GM11168 (cell line): ENCODE data around the gene SORL1-AS1.

ENCODE experiments used
- in situ Hi-C: fragments of 300-500 bp; cut with MboI; formaldehyde crosslinking; loops from one replicate; pipeline ENCODE4 v1.12.0; 2022; ENCODE audit warnings: low sequenced_read_pairs; ENCODE audit not compliant: unreplicated experiment

Gene SORL1-AS1

GRCh38 chr11:121455115-121455514, 2.3 kb upstream of the SORL1-AS1 start:
- in situ Hi-C loops, result no loop called here

DNA sequence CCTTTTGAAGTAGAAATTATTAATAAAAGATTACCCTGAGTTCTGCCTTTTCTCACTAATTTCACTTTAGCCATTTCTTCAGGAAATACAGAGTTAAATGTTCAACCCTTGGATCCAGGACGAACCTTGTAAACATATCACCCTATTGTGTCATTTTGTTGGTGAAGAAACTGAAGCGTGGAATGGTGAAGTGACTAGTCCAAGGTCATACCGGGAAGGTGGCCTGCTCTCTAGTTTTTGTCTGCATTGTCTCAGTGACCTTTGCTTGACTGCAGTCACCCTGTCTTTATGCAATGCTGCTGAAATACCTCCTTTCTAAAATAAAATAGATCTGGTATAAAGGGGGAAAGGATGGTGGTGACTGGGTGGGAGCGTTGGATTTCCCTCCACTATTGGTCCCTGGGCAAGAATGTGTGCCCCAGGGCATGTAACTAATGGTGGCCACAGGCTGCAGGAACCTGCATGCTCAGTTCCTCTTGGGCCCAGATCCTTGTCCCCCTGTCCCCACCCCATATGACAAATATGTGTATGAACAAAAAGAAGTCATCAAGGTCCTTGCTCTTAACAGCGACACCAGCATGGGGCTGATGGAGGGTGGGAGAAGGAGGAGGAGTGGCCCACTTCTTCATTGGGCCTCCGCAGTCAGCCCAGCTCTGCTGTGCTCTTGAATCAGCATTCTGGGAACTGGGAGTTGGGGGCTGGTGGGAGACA, 977 bp upstream of the SORL1-AS1 start:
- in situ Hi-C loops, result no loop called here

DNA sequence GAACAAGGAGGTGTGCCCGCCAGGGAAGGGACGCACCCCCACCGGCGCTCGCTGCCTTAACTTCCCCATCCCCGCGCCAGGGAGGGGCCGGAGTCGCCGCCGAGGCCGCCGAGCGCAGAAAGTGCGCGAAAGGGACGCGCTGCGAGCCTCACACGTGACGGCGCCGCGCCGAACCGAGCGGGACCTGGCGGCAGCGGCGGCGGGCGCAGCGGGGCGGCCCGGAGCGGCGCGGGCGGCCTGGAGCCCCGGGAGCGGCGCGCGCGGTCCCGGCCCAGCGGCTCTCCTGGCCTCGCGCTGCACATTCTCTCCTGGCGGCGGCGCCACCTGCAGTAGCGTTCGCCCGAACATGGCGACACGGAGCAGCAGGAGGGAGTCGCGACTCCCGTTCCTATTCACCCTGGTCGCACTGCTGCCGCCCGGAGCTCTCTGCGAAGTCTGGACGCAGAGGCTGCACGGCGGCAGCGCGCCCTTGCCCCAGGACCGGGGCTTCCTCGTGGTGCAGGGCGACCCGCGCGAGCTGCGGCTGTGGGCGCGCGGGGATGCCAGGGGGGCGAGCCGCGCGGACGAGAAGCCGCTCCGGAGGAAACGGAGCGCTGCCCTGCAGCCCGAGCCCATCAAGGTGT, 670 bp downstream of the SORL1-AS1 start, which contains the start of gene SORL1:
TSS of gene SORL1 (plus strand) at position 329 of the 623 bp plus-strand sequence. CDS start at position 347, 18 bp downstream.
- in situ Hi-C loops, result no loop called here

- in situ Hi-C loops, result no loop called here
Measured at GRCh38 chr11:121451178-121451985, 1.4 kb downstream of the SORL1-AS1 start.

DNA sequence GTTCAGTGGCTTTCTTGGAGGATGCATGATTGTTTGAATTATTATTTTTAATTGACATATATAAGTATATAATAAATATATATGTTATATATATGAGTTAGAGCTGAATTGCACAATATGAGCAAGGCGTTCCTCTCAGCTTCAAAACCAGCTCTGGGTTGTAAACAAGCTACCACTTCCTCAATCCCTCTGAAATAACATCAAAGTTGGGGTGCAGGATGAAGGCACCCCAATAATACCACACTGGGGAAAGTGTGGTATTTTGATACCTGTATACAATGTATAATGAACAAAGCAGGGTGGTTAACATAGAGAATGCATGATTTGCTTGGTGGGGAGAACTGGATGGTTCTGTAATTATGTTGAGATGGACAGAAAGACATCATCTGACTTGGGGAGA, 2.4 kb downstream of the SORL1-AS1 start:
- in situ Hi-C loops, result no loop called here

DNA sequence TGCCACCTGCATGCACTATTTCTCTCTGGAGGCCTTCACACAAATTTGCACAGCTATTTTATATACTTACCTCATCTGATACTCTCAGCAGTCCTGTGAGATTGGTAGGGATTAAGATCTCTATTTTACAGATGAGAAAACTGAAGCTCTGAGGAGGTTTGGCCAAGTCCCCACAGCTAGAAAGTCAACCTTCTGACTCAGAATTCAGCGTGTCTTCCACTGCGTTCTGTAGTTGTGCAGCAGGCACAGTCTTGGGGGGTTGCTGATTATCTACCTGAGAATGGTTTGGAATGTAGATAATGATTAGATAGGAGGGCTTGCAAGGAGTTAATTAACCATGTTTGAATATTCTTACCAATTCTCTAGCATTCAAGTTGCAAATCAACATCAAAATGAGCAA, 3.1 kb downstream of the SORL1-AS1 start:
- in situ Hi-C loops, result no loop called here

DNA sequence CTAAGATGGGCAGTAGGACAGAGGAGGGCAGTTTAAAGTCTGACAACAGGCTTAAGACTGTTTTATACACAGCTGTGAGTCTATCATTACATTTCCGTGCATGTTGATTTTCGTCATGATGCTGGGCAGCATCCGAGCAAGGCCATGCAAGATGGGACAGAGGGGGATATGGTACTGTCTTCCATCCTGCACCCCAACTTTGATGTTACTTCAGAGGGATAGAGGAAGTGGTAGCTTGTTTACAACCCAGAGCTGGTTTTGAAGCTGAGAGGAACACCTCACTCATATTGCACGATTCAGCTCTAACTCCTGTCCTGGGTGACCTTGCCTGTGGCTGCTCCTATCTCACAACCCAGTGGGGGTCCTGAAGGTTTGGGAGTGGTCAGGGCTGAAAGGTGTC, 3.6 kb downstream of the SORL1-AS1 start:
- in situ Hi-C loops, result no loop called here

DNA sequence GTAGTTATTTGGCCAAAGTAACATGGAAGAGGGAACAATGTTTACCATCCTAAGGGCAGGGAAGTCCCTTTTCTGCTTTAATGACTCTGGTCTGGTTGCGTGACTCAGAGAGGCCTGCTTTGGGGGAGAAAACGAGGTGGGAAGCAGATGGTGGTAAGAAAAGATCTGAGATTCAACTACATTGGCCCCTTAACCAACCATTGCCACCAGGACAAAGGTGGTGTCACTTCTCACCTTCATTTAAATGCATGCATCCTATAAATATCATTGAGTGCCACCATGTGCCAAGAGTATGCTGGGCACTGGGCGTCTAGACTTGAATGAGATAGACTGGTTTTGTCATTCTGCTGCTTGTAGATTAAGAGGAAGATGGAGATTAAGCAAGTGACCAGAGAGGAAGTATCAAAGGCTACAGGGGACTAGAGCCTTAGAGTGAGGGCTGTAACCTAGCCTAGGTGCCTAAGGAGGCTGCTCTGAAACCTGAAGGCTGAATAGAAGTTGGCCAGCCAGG, 4.3 kb downstream of the SORL1-AS1 start:
- in situ Hi-C loops, result no loop called here

DNA sequence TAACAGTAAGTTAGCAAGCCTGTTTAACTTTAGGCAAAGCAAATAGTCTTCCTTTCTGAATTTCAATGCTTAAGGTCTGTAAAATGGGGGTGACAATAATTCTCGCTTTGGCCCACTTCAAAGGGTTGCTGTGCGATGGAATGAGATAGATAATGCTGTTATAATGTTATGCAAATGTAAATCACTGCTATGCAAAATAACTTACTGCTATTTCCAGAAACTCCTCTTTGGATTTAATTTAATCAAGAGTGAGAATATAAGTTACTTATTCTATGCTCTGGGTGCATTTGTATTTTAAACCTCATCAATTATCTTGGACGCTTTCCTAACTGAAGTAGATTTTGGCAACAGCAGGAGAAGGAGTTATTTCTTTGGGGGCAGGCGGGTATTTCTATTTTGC, 4.8 kb downstream of the SORL1-AS1 start:
- in situ Hi-C loops, result no loop called here

DNA sequence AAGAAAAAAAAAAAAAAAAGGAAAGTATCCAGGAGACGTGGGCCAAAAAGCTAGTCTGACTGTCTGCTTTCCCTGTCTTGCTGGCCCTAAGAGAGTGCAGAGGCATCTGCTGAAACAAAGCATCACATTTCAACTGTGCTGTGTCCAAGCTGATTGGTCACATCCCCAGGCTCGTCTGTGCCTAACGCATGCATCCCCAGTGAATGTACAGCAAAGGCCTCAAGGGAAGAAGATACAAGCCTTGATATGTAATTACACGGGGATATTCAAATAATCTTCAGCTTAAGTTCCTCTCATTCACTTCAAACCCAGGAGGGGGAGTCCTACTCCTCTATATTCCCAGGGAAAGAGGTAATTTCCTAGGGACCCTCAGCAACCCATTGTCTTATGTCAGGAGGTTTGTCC, 6.0 kb downstream of the SORL1-AS1 start:
- in situ Hi-C loops, result no loop called here

DNA sequence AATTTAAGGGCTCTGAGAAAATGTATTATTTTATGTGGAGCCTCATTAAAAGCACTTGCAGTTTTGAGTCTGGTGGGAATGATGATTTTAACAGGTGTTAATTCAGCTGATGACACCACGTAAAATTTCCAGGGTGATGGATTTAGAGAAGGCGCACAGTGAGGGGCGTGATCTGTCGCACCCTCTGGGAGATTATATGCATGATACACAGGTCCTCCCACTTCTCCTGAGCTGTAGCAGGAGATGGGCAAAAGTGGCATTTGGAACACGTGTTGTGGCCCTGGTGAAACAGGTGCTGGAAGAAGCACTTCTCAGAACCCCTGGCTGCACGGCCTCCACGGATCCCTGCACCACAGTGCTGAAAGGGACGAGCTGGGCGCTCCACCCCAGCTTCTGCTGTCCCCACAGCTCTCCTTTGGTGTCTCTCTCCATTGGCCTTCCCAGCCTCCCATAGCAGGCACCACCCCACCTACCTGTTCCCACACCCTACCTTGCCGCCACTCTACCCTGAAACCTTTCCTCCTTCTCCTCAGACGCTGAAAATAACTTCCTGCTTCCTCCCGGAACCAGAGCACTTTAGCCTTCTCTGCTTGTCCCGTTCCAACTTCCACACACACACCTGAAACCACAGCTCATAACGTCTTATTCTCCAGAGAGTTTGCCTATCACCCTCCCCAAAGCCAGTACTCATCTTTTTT, 7.5 kb downstream of the SORL1-AS1 start:
- in situ Hi-C loops, result no loop called here

- in situ Hi-C loops, result no loop called here
Measured at GRCh38 chr11:121444526-121444925, 8.2 kb downstream of the SORL1-AS1 start.

- in situ Hi-C loops, result no loop called here
Measured at GRCh38 chr11:121443688-121444275, 9.0 kb downstream of the SORL1-AS1 start.

GRCh38 chr11:121441521-121441920, 11.2 kb downstream of the SORL1-AS1 start:
- in situ Hi-C loops, result no loop called here

- in situ Hi-C loops, result no loop called here
Measured at GRCh38 chr11:121439759-121440158, 13.0 kb downstream of the SORL1-AS1 start.

GRCh38 chr11:121439337-121439736, 13.4 kb downstream of the SORL1-AS1 start:
- in situ Hi-C loops, result no loop called here

GRCh38 chr11:121437686-121438078, 15.1 kb downstream of the SORL1-AS1 start:
- in situ Hi-C loops, result no loop called here

DNA sequence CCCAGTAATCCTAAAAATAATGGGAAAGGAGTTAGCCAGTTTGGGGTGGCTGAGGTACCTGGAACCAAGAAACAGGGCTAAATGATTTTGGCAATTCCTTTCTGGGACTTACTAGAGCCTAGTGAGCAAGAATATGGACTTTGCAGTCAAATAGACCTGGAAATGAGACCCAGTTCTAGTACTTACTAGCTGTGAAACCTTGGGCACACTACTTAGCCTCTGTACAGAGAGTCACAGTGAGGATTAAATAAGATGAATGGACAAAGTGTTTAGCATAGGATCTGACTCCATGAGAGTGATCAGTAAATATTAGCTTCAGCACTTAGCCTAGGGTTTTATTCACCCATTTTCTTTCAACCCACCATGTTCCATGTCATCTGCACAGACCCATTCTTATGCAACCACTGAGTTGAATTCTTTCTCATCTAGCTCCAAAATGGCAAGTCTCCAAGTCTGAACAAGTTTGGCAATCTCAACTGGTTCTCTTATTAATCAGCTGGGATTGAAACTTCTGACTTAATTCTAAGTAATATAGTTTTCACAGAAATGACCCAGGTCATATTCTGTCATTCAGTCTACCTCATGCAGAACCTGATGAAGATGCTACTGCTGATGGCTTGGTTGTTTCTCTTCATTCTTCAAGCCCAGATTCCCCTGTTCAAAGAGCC, 15.6 kb downstream of the SORL1-AS1 start:
- in situ Hi-C loops, result no loop called here
